ENCODE measurements around the gene IVL.

The IVL gene

GRCh38 chr1:152869808-152870419 is 38.4 kb upstream of the IVL start:
- TF ChIP-seq EZH2phosphoT487 (conservative IDR thresholded peaks at IDR 0.05; ENCODE audit: low read length), result no peak
- TF ChIP-seq CTCF (IDR thresholded peaks at IDR 0.05; ENCODE audit: insufficient read depth, low read length, poor library complexity, severe bottlenecking), result peak; percentile 62
- Histone ChIP-seq H3K36me3 (ENCODE audit: low read length) (no peaks in the 10 kb centered on the region), H3F3A (ENCODE audit: insufficient read depth) (no peaks in the 10 kb centered on the region), H3K4me2 (ENCODE audit: low read depth, low read length, poor library complexity, severe bottlenecking) (no peak overlapping the region), H3K9ac (ENCODE audit: low read length) (no peak overlapping the region), H3K9me2 (replicated peaks; ENCODE audit: insufficient read depth, low read length) (no peaks in the 10 kb centered on the region), H3K27ac (ENCODE audit: low read depth, low read length) (no peak overlapping the region), H2AFZ (ENCODE audit: low read depth, low read length, severe bottlenecking) (no peak overlapping the region), H4K20me1 (ENCODE audit: low read depth, low read length) (no peaks in the 10 kb centered on the region), H3K4me3 (ENCODE audit: insufficient read depth, low read length, poor library complexity, severe bottlenecking) (no peak overlapping the region), H3K79me2 (ENCODE audit: insufficient read depth, low read length) (no peaks in the 10 kb centered on the region), H3K9me3 (ENCODE audit: insufficient read depth, low read length) (no peaks in the 10 kb centered on the region), H3K27me3 (ENCODE audit: low read length) (no peaks in the 10 kb centered on the region)

- Histone ChIP-seq H3K79me2 (ENCODE audit: insufficient read depth, low read length) (no peaks in the 10 kb centered on the region), H3K9ac (ENCODE audit: low read length) (no peak overlapping the region), H3K36me3 (ENCODE audit: low read length) (no peaks in the 10 kb centered on the region), H3K9me2 (replicated peaks; ENCODE audit: insufficient read depth, low read length) (no peaks in the 10 kb centered on the region), H3K4me2 (ENCODE audit: low read depth, low read length, poor library complexity, severe bottlenecking) (no peak overlapping the region), H3K4me3 (ENCODE audit: insufficient read depth, low read length, poor library complexity, severe bottlenecking) (no peak overlapping the region), H3K9me3 (ENCODE audit: insufficient read depth, low read length) (no peaks in the 10 kb centered on the region), H3F3A (ENCODE audit: insufficient read depth) (no peaks in the 10 kb centered on the region), H3K27ac (ENCODE audit: low read depth, low read length) (no peak overlapping the region), H3K27me3 (ENCODE audit: low read length) (no peaks in the 10 kb centered on the region), H2AFZ (ENCODE audit: low read depth, low read length, severe bottlenecking) (no peak overlapping the region), H4K20me1 (ENCODE audit: low read depth, low read length) (no peaks in the 10 kb centered on the region)
- no peak for TF ChIP-seq EZH2phosphoT487 (conservative IDR thresholded peaks at IDR 0.05; ENCODE audit: low read length)
- peak; percentile 40 for TF ChIP-seq CTCF (IDR thresholded peaks at IDR 0.05; ENCODE audit: insufficient read depth, low read length, poor library complexity, severe bottlenecking)
These were observed 37.3 kb upstream of the IVL start for GRCh38 chr1:152870831-152871730.

GRCh38 chr1:152871731-152872126 is 36.6 kb upstream of the IVL start:
- no peaks in the 10 kb centered on the region for H3F3A ChIP-seq (ENCODE audit: insufficient read depth)
- no peaks in the 10 kb centered on the region for H4K20me1 ChIP-seq (ENCODE audit: low read depth, low read length)
- no peaks in the 10 kb centered on the region for H3K9me3 ChIP-seq (ENCODE audit: insufficient read depth, low read length)
- no peak overlapping the region for H3K9ac ChIP-seq (ENCODE audit: low read length)
- no peak overlapping the region for H3K4me3 ChIP-seq (ENCODE audit: insufficient read depth, low read length, poor library complexity, severe bottlenecking)
- H2AFZ ChIP-seq (ENCODE audit: low read depth, low read length, severe bottlenecking), result no peak overlapping the region
- H3K27me3 ChIP-seq (ENCODE audit: low read length), result no peaks in the 10 kb centered on the region
- H3K4me2 ChIP-seq (ENCODE audit: low read depth, low read length, poor library complexity, severe bottlenecking), result no peak overlapping the region
- no peak overlapping the region for H3K27ac ChIP-seq (ENCODE audit: low read depth, low read length)
- H3K36me3 ChIP-seq (ENCODE audit: low read length), result no peaks in the 10 kb centered on the region
- H3K79me2 ChIP-seq (ENCODE audit: insufficient read depth, low read length), result no peaks in the 10 kb centered on the region
- no peaks in the 10 kb centered on the region for H3K9me2 ChIP-seq (replicated peaks; ENCODE audit: insufficient read depth, low read length)
- TF ChIP-seq EZH2phosphoT487 (conservative IDR thresholded peaks at IDR 0.05; ENCODE audit: low read length) (no peak), CTCF (IDR thresholded peaks at IDR 0.05; ENCODE audit: insufficient read depth, low read length, poor library complexity, severe bottlenecking) (no peak)

Measured in SU-DHL-6 (cell line).